HG03095 (cell line): ENCODE data around the gene CDYL2.

Experiments
- ATAC-seq: cut with Tn5 transposase; IDR thresholded peaks from one replicate; pipeline ENCODE4 v1.9.1; 2021; ENCODE audit warnings: moderate library complexity; ENCODE audit not compliant: unreplicated experiment

Gene CDYL2

DNA sequence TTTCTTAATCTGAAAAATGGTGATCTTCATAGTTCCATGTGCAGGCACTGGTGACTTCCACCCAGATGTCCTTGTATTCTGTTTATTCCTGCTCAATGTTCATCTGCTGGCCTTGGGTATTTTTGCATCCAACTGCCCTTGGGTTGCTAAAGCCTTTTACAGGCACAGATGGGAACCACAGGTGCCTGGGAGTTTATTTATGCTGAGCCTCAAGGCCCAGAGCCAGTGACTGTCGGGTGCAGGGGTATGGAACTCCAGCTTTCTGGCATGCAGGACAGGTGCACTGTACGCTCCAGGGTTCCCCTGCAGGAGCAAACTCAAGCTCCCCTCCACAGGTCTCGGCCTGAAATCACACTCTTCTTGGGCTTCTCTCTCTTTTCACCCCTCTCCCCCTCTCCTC, 241.3 kb downstream of the CDYL2 start:
- no peak for ATAC-seq

DNA sequence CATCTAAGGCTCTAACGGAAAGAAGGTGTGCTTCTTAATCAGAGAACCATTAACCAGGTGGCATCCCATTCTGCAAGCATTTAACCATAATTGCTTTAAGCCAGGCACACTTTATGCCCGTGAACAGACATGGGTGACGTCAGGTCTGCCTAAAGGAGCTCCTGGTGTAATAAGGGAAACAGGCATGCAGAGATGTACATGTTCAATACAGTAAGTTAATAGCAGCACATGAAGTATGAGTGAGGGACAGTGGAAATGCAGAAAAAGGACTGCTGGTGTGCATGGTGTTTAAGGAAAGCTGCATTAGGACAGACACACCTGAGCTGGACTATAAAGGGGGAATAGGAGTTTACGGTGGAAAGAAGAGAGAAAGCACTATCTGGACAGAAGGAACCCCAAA, 245.0 kb downstream of the CDYL2 start:
- no peak for ATAC-seq

DNA sequence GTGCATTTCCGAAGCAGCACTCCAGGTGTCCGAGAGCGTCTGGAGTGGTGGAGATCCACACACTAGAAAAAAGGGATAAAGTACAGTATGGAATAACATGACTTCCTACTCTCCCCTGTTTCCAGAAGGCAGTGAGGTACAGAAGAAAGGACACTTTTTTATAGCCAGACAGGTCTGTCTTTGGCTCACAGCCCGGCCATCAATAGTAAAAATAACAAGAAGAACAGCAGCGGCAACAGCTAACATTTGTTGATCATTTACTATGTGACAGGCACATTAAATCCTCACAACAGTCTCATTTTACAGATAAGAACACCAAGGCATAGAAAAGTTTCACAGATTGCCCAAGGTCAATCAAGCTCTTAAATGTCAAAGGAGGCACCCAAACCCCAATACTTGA, 247.4 kb downstream of the CDYL2 start:
- ATAC-seq, result no peak

DNA sequence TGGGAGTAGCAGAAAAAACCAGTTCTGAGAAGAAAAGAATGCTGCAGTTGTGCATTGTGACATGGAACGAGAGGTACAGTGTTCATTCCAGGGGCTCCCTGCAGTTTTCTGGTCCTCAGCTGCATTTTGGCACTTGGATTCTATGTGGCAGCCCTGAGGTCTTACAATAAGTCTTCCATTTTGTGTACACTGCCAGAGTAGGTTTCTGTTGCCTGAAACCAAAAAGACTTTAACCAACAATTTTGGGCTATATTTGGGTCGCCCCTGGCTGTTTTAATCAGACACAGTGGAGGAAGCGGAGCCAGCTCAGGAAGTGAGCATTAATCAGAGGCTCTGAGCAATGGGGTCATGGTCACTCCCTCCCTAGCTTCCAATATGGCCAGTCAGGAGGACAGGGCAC, 247.9 kb downstream of the CDYL2 start:
- no peak for ATAC-seq

DNA sequence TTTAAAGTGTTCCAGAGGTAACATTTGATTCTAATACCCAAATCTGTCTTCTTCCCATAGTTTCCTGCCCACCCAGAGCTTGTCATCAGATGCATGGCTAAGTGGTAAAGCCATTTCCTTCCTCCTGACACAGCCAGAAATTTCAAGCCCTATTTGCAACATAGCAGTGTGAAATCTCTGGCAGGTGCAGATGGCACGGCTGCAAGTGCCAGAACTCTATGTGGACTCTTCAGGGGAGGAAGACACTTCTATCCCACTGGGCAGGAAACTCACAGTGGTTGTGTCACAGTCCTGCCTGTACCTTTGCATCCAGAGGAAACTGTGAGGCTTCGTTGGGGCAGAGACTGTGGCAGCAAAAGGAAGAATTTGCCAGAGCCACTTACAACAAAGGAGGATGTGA, 250.4 kb downstream of the CDYL2 start:
- ATAC-seq, result no peak

DNA sequence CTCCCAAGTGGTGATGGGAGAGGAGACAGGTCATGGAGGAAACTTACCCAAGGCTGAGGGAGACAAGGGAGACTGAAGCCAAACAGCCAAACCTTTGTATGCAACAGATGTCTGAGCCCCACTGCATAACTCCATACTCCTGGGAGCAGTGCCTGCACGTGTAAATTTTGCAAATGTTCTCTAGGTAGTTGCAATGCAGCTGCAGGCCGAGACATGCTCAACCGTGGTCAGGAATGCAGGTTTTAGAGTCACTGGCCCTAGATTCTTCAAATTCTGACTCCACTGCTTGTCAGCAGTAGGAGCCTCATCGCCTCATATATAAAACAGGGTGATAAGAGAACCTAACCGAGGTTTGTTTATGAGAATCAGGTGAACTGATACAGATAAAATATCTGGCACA, 252.1 kb downstream of the CDYL2 start:
- no peak for ATAC-seq
